BLaER1 (cell line): ENCODE data around the gene FNDC1.
A peak's percentile ranks its signal among the peaks of the same experiment; 100 is the strongest.

Experiments used
- H3K27ac ChIP-seq: shearing (Covaris generic); formaldehyde crosslinking; 2 replicates; pipeline ENCODE4 v1.8.1; 2022
- H3K27me3 ChIP-seq: shearing (Covaris generic); formaldehyde crosslinking; 2 replicates; pipeline ENCODE4 v1.8.1; 2022
- H3K36me3 ChIP-seq: shearing (Covaris generic); formaldehyde crosslinking; 2 replicates; pipeline ENCODE4 v1.8.1; 2022
- H3K4me1 ChIP-seq: shearing (Covaris generic); formaldehyde crosslinking; 2 replicates; pipeline ENCODE4 v1.8.1; 2022
- H3K4me2 ChIP-seq: shearing (Covaris generic); formaldehyde crosslinking; 2 replicates; pipeline ENCODE4 v1.8.1; 2022
- H3K4me3 ChIP-seq: shearing (Covaris generic); formaldehyde crosslinking; 2 replicates; pipeline ENCODE4 v1.8.1; 2022
- H3K9ac ChIP-seq: shearing (Covaris generic); formaldehyde crosslinking; 2 replicates; pipeline ENCODE4 v1.8.1; 2022
- H3K9me3 ChIP-seq: shearing (Covaris generic); formaldehyde crosslinking; 2 replicates; pipeline ENCODE4 v1.8.1; 2022
- H4K20me1 ChIP-seq: shearing (Covaris generic); formaldehyde crosslinking; 2 replicates; pipeline ENCODE4 v1.8.1; 2022
- Cebpa-rat ChIP-seq: shearing (Covaris generic); IDR thresholded peaks from 2 replicates; pipeline ENCODE4 v1.8.1; 2022

FNDC1 gene

DNA sequence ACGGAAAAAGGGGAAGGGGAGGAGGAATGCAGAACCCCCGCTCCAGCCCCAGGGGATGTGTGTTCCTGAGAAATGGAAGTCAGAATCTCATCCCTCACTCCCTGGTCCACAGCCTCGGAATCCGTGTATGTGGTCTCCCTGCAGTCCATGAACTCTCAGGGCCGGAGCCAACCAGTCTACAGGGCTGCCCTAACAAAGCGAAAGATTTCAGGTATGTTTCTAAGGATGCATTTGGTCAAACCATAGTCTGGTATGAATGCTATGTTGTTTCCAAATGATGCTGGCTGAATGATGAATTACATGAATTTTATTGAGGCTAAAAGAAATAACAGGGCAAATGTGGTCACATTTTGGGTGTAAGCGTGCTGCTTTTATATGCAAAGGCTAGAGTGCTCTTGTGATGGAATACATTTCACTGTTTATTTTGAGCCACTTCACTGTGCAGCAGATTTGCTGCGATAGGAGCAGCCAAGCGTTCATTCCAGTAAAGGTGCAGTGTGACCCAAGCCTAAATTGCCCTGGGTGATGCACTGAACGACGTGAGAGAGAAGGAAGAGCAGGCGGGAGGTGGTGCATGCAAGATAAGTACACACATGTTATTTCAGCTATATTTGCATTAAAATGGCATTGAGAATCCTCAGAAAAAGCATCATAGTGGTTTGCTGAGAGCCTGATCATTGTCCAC lies 52.4 kb downstream of the FNDC1 start:
- H3K27me3 ChIP-seq = no peaks in the 10 kb centered on the region
- H3K9ac ChIP-seq = no peak overlapping the region
- H3K36me3 ChIP-seq = no peaks in the 10 kb centered on the region
- H3K9me3 ChIP-seq = no peaks in the 10 kb centered on the region
- H4K20me1 ChIP-seq = no peaks in the 10 kb centered on the region
- no peak overlapping the region for H3K27ac ChIP-seq
- no peak overlapping the region for H3K4me3 ChIP-seq
- peaks cover 31% of the 10 kb centered on the region for H3K4me1 ChIP-seq
- peak overlapping the region; percentile 31; the same call in 1 of the 2 replicates for H3K4me2 ChIP-seq
- no peak for TF ChIP-seq Cebpa-rat

- H3K9ac ChIP-seq = no peak overlapping the region
- no peak overlapping the region for H3K4me2 ChIP-seq
- H3K27me3 ChIP-seq = no peaks in the 10 kb centered on the region
- no peak for TF ChIP-seq Cebpa-rat
- no peaks in the 10 kb centered on the region for H3K9me3 ChIP-seq
- no peak overlapping the region for H3K4me3 ChIP-seq
- H3K4me1 ChIP-seq = peaks cover 11% of the 10 kb centered on the region
- no peaks in the 10 kb centered on the region for H3K36me3 ChIP-seq
- no peaks in the 10 kb centered on the region for H4K20me1 ChIP-seq
- no peak overlapping the region for H3K27ac ChIP-seq
Measured at GRCh38 chr6:159224452-159224851, 55.3 kb downstream of the FNDC1 start.

- Histone ChIP-seq H3K27me3 (no peaks in the 10 kb centered on the region), H3K9ac (no peak overlapping the region), H3K4me3 (no peak overlapping the region), H4K20me1 (no peaks in the 10 kb centered on the region), H3K4me2 (no peak overlapping the region), H3K9me3 (peaks cover 22% of the 10 kb centered on the region), H3K4me1 (no peaks in the 10 kb centered on the region), H3K27ac (no peak overlapping the region), H3K36me3 (no peaks in the 10 kb centered on the region)
- TF ChIP-seq Cebpa-rat = no peak
Measured at GRCh38 chr6:159229651-159230051, 60.5 kb downstream of the FNDC1 start.

DNA sequence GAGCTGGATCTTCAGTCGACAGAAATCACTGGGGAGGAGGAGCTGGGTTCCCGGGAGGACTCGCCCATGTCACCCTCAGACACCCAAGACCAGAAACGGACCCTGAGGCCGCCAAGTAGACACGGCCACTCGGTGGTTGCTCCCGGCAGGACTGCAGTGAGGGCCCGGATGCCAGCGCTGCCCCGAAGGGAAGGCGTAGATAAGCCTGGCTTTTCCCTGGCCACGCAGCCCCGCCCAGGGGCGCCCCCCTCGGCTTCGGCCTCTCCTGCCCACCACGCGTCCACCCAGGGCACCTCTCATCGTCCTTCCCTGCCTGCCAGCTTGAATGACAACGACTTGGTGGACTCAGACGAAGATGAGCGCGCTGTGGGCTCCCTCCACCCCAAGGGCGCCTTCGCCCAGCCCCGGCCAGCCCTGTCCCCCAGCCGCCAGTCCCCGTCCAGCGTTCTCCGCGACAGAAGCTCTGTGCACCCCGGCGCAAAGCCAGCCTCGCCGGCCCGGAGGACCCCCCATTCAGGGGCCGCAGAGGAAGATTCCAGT lies 63.0 kb downstream of the FNDC1 start:
- H3K9ac ChIP-seq = no peak overlapping the region
- H3K4me3 ChIP-seq = no peak overlapping the region
- no peak overlapping the region for H3K27ac ChIP-seq
- H3K4me2 ChIP-seq = no peak overlapping the region
- H3K36me3 ChIP-seq = no peaks in the 10 kb centered on the region
- H3K9me3 ChIP-seq = peaks cover 22% of the 10 kb centered on the region
- TF ChIP-seq Cebpa-rat = no peak
- H3K27me3 ChIP-seq = no peaks in the 10 kb centered on the region
- H4K20me1 ChIP-seq = no peaks in the 10 kb centered on the region
- H3K4me1 ChIP-seq = no peaks in the 10 kb centered on the region

GRCh38 chr6:159232751-159233150 lies 63.6 kb downstream of the FNDC1 start:
- no peaks in the 10 kb centered on the region for H3K4me1 ChIP-seq
- H3K27ac ChIP-seq = no peak overlapping the region
- H3K27me3 ChIP-seq = no peaks in the 10 kb centered on the region
- no peak overlapping the region for H3K4me2 ChIP-seq
- no peaks in the 10 kb centered on the region for H4K20me1 ChIP-seq
- no peak overlapping the region for H3K9ac ChIP-seq
- no peaks in the 10 kb centered on the region for H3K36me3 ChIP-seq
- H3K9me3 ChIP-seq = peaks cover 22% of the 10 kb centered on the region
- no peak overlapping the region for H3K4me3 ChIP-seq
- TF ChIP-seq Cebpa-rat = no peak

- peaks cover 22% of the 10 kb centered on the region for H3K9me3 ChIP-seq
- H3K36me3 ChIP-seq = no peaks in the 10 kb centered on the region
- no peak overlapping the region for H3K27ac ChIP-seq
- no peak overlapping the region for H3K4me3 ChIP-seq
- H3K27me3 ChIP-seq = no peaks in the 10 kb centered on the region
- no peak overlapping the region for H3K4me2 ChIP-seq
- H3K9ac ChIP-seq = no peak overlapping the region
- H3K4me1 ChIP-seq = no peaks in the 10 kb centered on the region
- no peaks in the 10 kb centered on the region for H4K20me1 ChIP-seq
- TF ChIP-seq Cebpa-rat = no peak
Measured at GRCh38 chr6:159233365-159234101, 64.3 kb downstream of the FNDC1 start.

GRCh38 chr6:159234102-159234553 lies 64.9 kb downstream of the FNDC1 start:
- Histone ChIP-seq H3K36me3 (no peaks in the 10 kb centered on the region), H4K20me1 (no peaks in the 10 kb centered on the region), H3K9ac (no peak overlapping the region), H3K27me3 (no peaks in the 10 kb centered on the region), H3K27ac (no peak overlapping the region), H3K9me3 (peaks cover 22% of the 10 kb centered on the region), H3K4me3 (no peak overlapping the region), H3K4me2 (no peak overlapping the region), H3K4me1 (no peaks in the 10 kb centered on the region)
- TF ChIP-seq Cebpa-rat = no peak

DNA sequence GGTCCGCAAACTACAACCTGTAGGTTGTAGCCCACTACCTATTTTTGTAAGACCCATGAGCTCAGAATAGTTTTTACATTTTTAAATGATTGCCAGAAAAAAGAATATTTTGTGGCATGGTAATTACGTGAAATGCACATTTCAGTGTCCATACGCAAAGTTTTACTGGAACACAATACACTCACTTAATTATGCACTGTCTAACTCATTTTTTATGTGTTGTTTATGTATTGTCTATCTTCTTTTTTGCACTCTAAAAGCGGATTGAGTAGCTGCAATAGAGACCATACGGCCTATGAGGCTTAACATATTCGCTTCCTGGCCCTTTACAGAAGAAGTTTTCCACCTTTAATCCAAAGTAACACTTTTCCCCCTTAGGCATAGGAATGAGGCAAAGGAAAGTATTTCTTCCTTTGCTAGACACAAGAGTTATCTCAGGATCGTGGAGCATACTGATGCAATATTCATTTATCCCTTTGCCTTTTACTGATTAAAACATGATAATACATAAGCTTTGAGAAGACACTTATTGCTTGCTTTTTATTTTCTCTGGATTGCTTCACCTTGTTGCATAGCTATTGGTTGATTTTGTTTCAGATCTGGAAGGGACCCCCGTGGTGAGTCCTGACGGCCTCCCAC lies 69.8 kb downstream of the FNDC1 start:
- no peak overlapping the region for H3K4me3 ChIP-seq
- H3K9ac ChIP-seq = no peak overlapping the region
- H3K4me2 ChIP-seq = no peak overlapping the region
- H4K20me1 ChIP-seq = no peaks in the 10 kb centered on the region
- H3K27ac ChIP-seq = no peak overlapping the region
- peaks cover 5% of the 10 kb centered on the region for H3K9me3 ChIP-seq
- TF ChIP-seq Cebpa-rat = no peak
- no peaks in the 10 kb centered on the region for H3K27me3 ChIP-seq
- H3K36me3 ChIP-seq = no peaks in the 10 kb centered on the region
- no peaks in the 10 kb centered on the region for H3K4me1 ChIP-seq

DNA sequence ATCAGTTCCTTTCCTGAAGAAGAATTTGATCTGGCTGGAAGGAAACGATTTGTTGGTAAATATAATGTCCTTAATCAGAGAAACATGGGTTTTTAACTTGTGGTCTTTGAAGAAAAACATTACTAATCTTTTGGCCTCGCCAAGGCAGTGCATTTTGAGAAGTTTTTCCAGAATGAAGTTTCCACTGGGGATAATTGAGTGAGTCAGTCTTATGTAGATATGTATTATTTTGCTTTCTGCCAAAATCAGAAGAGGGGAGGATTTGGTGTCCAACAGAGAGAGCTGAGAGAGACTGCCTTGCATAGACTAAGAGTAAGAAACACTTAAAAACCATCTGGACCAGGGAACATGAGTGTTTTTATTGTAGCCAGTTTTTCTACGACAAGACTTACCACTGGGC lies 79.9 kb downstream of the FNDC1 start:
- Histone ChIP-seq H3K9ac (no peak overlapping the region), H3K9me3 (peaks cover 7% of the 10 kb centered on the region), H4K20me1 (no peaks in the 10 kb centered on the region), H3K4me3 (no peak overlapping the region), H3K4me1 (no peaks in the 10 kb centered on the region), H3K27me3 (no peaks in the 10 kb centered on the region), H3K4me2 (no peak overlapping the region), H3K36me3 (no peaks in the 10 kb centered on the region), H3K27ac (no peak overlapping the region)
- TF ChIP-seq Cebpa-rat = no peak

- H3K36me3 ChIP-seq = no peaks in the 10 kb centered on the region
- no peaks in the 10 kb centered on the region for H3K4me1 ChIP-seq
- TF ChIP-seq Cebpa-rat = no peak
- H3K4me3 ChIP-seq = no peak overlapping the region
- no peak overlapping the region for H3K9ac ChIP-seq
- no peaks in the 10 kb centered on the region for H3K27me3 ChIP-seq
- peaks cover 6% of the 10 kb centered on the region for H3K9me3 ChIP-seq
- no peak overlapping the region for H3K27ac ChIP-seq
- H3K4me2 ChIP-seq = no peak overlapping the region
- no peaks in the 10 kb centered on the region for H4K20me1 ChIP-seq
Measured at GRCh38 chr6:159249752-159250151, 80.6 kb downstream of the FNDC1 start.
